K562 (cell line): ENCODE data around the gene CHN2. TPM values are rescaled to one million over a fixed set of nuclear protein-coding genes. Genes with fewer than 3 reads are reported as not detected.

Source experiments
- ATAC-seq: fragments of 200-7000 bp; cut with Tn5 transposase; 3 replicates; pipeline ENCODE4 v1.9.1; 2020; ENCODE audit warnings: moderate library complexity
- BruUV-seq: library from RNA; stranded (reverse); fragments of 400-500 nt; replicated peaks from 2 replicates; lab custom pipeline; 2021; lab: Mats Ljungman, UMichigan
- CTCF ChIA-PET: fragments of 300-600 bp; formaldehyde crosslinking; extraction: SDS; loops from one replicate; lab custom pipeline; 2021; ENCODE audit warnings: low intra/inter-chr PET ratio; lab: Yijun Ruan, JAX
- POLR2A ChIA-PET: fragments of 300-600, 350-650 bp; sonication (Branson Sonifier 250); formaldehyde crosslinking; extraction: SDS; loops from one replicate; lab custom pipeline; 2021; ENCODE audit warnings: antibody characterized with exemption, inconsistent platforms; lab: Yijun Ruan, JAX
- DNase-seq, 4 experiments: peaks; one replicate each; pipeline versions ENCODE4 v3.0.0 to v3.0.0-alpha.2; 2011 to 2018; ENCODE audit warnings: low spot score in 3 of 4, mixed read lengths in 3 of 4; ENCODE audit errors: extremely low read depth in 1 of 4
- FAIRE-seq: peaks from 2 replicates; lab custom pipeline; 2011; peaks lifted over from hg19 to GRCh38; lab: Jason Lieb, UNC
- H2AFZ ChIP-seq: 2 replicates; pipeline ENCODE4 v1.6.0; 2011; ENCODE audit warnings: low read depth, low read length, control low read depth, inconsistent platforms
- H3K27ac ChIP-seq: fragments of 200-600 bp; 3 replicates; pipeline ENCODE4 v1.8.0; 2011; ENCODE audit warnings: low read depth, mild to moderate bottlenecking, control low read depth, inconsistent platforms, low read length, moderate library complexity, mixed read lengths; ENCODE audit errors: extremely low read depth
- H3K27me3 ChIP-seq, 2 experiments: fragments of 300-600 bp in 1 of 2; 2 replicates in 1 of 2; 3 replicates in 1 of 2; pipeline versions ENCODE4 v1.6.0 to v1.8.0; 2011; ENCODE audit warnings: inconsistent platforms in 2 of 2, low read length in 2 of 2, mild to moderate bottlenecking in 1 of 2, mixed read lengths in 1 of 2, moderate library complexity in 1 of 2; ENCODE audit not compliant: control insufficient read depth in 2 of 2, insufficient read depth in 2 of 2
- H3K36me3 ChIP-seq: fragments of 300-600 bp; 3 replicates; pipeline ENCODE4 v1.8.0; 2011; ENCODE audit warnings: mild to moderate bottlenecking, low read length, inconsistent platforms; ENCODE audit not compliant: control insufficient read depth, insufficient read depth
- H3K4me1 ChIP-seq, 2 experiments: fragments of 200-600 bp in 1 of 2; replicated peaks in 1 of 2; 2 replicates in 1 of 2; 3 replicates in 1 of 2; pipeline versions ENCODE4 v1.5.1 to v1.8.0; 2011; ENCODE audit warnings: inconsistent platforms in 2 of 2, low read length in 2 of 2, mild to moderate bottlenecking in 1 of 2, mixed read lengths in 1 of 2, moderate library complexity in 1 of 2; ENCODE audit not compliant: control insufficient read depth in 2 of 2, insufficient read depth in 2 of 2
- H3K4me2 ChIP-seq: 2 replicates; pipeline ENCODE4 v1.6.1; 2011; ENCODE audit warnings: low read length, control low read depth, inconsistent platforms, mixed read lengths; ENCODE audit not compliant: insufficient read depth
- H3K4me3 ChIP-seq: fragments of 200-600 bp; sonication (generic), shearing (Covaris generic); 2 replicates; pipeline ENCODE4 v1.5.1; 2016; ENCODE audit warnings: control low read depth, inconsistent platforms
- H3K79me2 ChIP-seq: fragments of 200-600 bp; 3 replicates; pipeline ENCODE4 v1.8.0; 2011; ENCODE audit warnings: low read length, inconsistent platforms; ENCODE audit not compliant: control insufficient read depth, insufficient read depth
- H3K9ac ChIP-seq, 2 experiments: 2 replicates each; pipeline versions ENCODE4 v1.6.0 to v1.6.1; 2011; ENCODE audit warnings: low read depth in 2 of 2, low read length in 2 of 2, control low read depth in 1 of 2, inconsistent platforms in 1 of 2, mild to moderate bottlenecking in 1 of 2, mixed read lengths in 1 of 2; ENCODE audit not compliant: insufficient read depth in 1 of 2
- H3K9me1 ChIP-seq: one replicate; pipeline ENCODE4 v1.6.0; 2011; ENCODE audit warnings: inconsistent platforms, mild to moderate bottlenecking, low read length, moderate library complexity; ENCODE audit not compliant: control insufficient read depth, insufficient read depth
- H3K9me3 ChIP-seq: replicated peaks from 2 replicates; pipeline ENCODE4 v1.5.1; 2011; ENCODE audit warnings: low read depth, low read length, inconsistent platforms; ENCODE audit not compliant: control insufficient read depth, insufficient read depth
- H4K20me1 ChIP-seq: replicated peaks from 2 replicates; pipeline ENCODE4 v1.6.1; 2011; ENCODE audit warnings: low read length, inconsistent platforms, mixed read lengths; ENCODE audit not compliant: control insufficient read depth, insufficient read depth
- EZH2 ChIP-seq: IDR thresholded peaks from 2 replicates; pipeline ENCODE4 v1.6.1; 2012; ENCODE audit warnings: low read depth, mild to moderate bottlenecking, inconsistent platforms, low read length, borderline replicate concordance
- HINFP ChIP-seq: fragments of 450-650 bp; conservative IDR thresholded peaks from 2 replicates; pipeline ENCODE4 v1.6.1; 2016; ENCODE audit warnings: missing genetic modification characterization, low read depth, mild to moderate bottlenecking, control low read depth, missing compliant biosample characterization
- HMGN3 ChIP-seq: IDR thresholded peaks from 2 replicates; pipeline ENCODE4 v1.6.1; 2011; ENCODE audit warnings: borderline replicate concordance, low read depth, mild to moderate bottlenecking, mixed read lengths, low read length; ENCODE audit not compliant: insufficient read length; ENCODE audit errors: extremely low read depth
- NCOA1 ChIP-seq: fragments of 450-650 bp; IDR thresholded peaks from 2 replicates; pipeline ENCODE4 v1.6.1; 2016; ENCODE audit warnings: low read depth
- NR1H2 ChIP-seq: sonication (generic); formaldehyde crosslinking; IDR thresholded peaks from 2 replicates; pipeline ENCODE4 v1.4.0; 2020; ENCODE audit warnings: mild to moderate bottlenecking, missing genetic modification reagents
- POLR2AphosphoS5 ChIP-seq: IDR thresholded peaks from 2 replicates; pipeline ENCODE4 v1.6.1; 2011; ENCODE audit warnings: mild to moderate bottlenecking, low read depth, low read length, moderate library complexity; ENCODE audit not compliant: control insufficient read depth, insufficient read depth
- PREB ChIP-seq: sonication (generic); formaldehyde crosslinking; IDR thresholded peaks from 2 replicates; pipeline ENCODE4 v1.8.1; 2023; ENCODE audit warnings: mild to moderate bottlenecking, missing genetic modification reagents
- TEAD2 ChIP-seq: fragments of 450-650 bp; IDR thresholded peaks from 2 replicates; pipeline ENCODE4 v1.6.1; 2016; ENCODE audit warnings: missing genetic modification characterization, control low read depth, missing compliant biosample characterization
- ZNF318 ChIP-seq, 2 experiments: fragments of 450-650 bp; IDR thresholded peaks; 2 replicates each; pipeline ENCODE4 v1.6.1; 2016; ENCODE audit warnings: mild to moderate bottlenecking in 2 of 2, borderline replicate concordance in 1 of 2, low read depth in 1 of 2, moderate library complexity in 1 of 2
- ZNF584 ChIP-seq: fragments of 200-800 bp; sonication (Bioruptor generic); IDR thresholded peaks from 2 replicates; pipeline ENCODE4 v1.6.1; 2016; ENCODE audit warnings: low read depth, mild to moderate bottlenecking, missing genetic modification characterization, missing compliant biosample characterization
- whole genome bisulfite sequencing: fragments of 100-300 bp; shearing (Covaris generic); methylation state at CpG from one replicate; pipeline ENCODE4 v1.1.6; 2016; ENCODE audit warnings: low coverage, mixed read lengths; ENCODE audit not compliant: insufficient coverage; ENCODE audit errors: missing lambda C conversion rate; 5-methylcytosine and 5-hydroxymethylcytosine counted together
- in situ Hi-C: fragments of 300-500 bp; cut with MboI; formaldehyde crosslinking; loops from 4 replicates; pipeline ENCODE4 v1.15.0; 2018; ENCODE audit warnings: inconsistent platforms, mixed read lengths
- intact Hi-C: fragments of 100-400 bp; cut with micrococcal nuclease; formaldehyde crosslinking; loops from 2 replicates; pipeline ENCODE4 v1.14.2; 2022
- polyA plus RNA-seq, 8 experiments: library from polyadenylated mRNA; depleted of rRNA in 4 of 8; stranded (reverse) in 5 of 8; unstranded in 3 of 8; fragments of >200 nt; fragmentation: Nextera tagmentation in 2 of 8; fragmentation: Illumina TruSeq in 1 of 8; extraction: Ambion mirVana in 2 of 8; extraction: Trizol in 1 of 8; gene quantifications; 2 replicates each; pipeline versions ENCODE4 v1.2.1 to v1.2.3, GENCODE V29; 2011 to 2014; ENCODE audit warnings: inconsistent platforms in 1 of 8, missing spikeins in 1 of 8
- total RNA-seq, 7 experiments: library from RNA; depleted of rRNA in 6 of 7; stranded (reverse); fragments of >200 nt in 6 of 7; fragmentation: Illumina TruSeq in 2 of 7; extraction: Trizol in 2 of 7; gene quantifications; 2 replicates each; pipeline versions ENCODE4 v1.2.1 to v1.2.3, GENCODE V29; 2011 to 2021; ENCODE audit warnings: low replicate concordance in 1 of 7

CHN2 gene
- total and polyA plus RNA-seq, 9 of the 15 experiments (the other 6 are each of a cell fraction or from before 2014, with no cell fraction given), result 0.12 to 2.1 (median 0.31) TPM; not detected in 1

GRCh38 chr7:29424295-29424983, 229.9 kb downstream of the CHN2 start:
- Histone ChIP-seq H3K9me3 (no peaks in the 10 kb centered on the region), H3K27me3 (peaks cover 4 to 11% of the 10 kb centered on the region in 2 experiments; a peak in 3 of 5 replicates), H3K4me2 (no peak overlapping the region), H3K9me1 (no peaks in the 10 kb centered on the region), H3K4me1 (no peaks in the 10 kb centered on the region), H3K36me3 (no peaks in the 10 kb centered on the region), H3K9ac (no peak overlapping the region), H2AFZ (no peak overlapping the region), H4K20me1 (no peaks in the 10 kb centered on the region), H3K4me3 (no peak overlapping the region), H3K79me2 (no peaks in the 10 kb centered on the region), H3K27ac (no peak overlapping the region)
- WGBS, result 8% methylated on average over 7 of the region's 7 CpGs
- ChIA-PET CTCF (no interaction called here), POLR2A (interaction anchor here (1.0 kb wide), 1 partner anchor 10 kb away, joined by 3 read pairs; no protein-coding TSS in a partner anchor)
- ATAC-seq (no peak), DNase-seq (no peak), FAIRE-seq (no peak)
- BruUV-seq, result no TSS peak
- in situ Hi-C loops, result no loop called here
- intact Hi-C loops, result no loop called here
- TF ChIP-seq HINFP (tag) (no peak), ZNF318 (IDR thresholded peaks at IDR 0.05; ENCODE audit: borderline replicate concordance in 1 of 2, low read depth in 1 of 2) (no peak), ZNF584 (no peak), PREB (CRISPR knock-in tag) (no peak), HMGN3 (no peak), POLR2AphosphoS5 (no peak), TEAD2 (tag) (no peak), EZH2 (no peak), NCOA1 (no peak), NR1H2 (CRISPR knock-in tag) (no peak)
